ENCODE measurements around the gene LDLRAD3. TPM values are rescaled to one million over a fixed set of nuclear protein-coding genes. Genes with fewer than 3 reads are reported as not detected.
"Not testable (repeated sequence)": the region's sequence is repeated elsewhere in the genome, so short reads cannot be mapped to it uniquely, and the experiment has no call there.

LDLRAD3 gene
- total and polyA plus RNA-seq, 4 donors: 2.3 to 19.6 (median 10.8) TPM

DNA sequence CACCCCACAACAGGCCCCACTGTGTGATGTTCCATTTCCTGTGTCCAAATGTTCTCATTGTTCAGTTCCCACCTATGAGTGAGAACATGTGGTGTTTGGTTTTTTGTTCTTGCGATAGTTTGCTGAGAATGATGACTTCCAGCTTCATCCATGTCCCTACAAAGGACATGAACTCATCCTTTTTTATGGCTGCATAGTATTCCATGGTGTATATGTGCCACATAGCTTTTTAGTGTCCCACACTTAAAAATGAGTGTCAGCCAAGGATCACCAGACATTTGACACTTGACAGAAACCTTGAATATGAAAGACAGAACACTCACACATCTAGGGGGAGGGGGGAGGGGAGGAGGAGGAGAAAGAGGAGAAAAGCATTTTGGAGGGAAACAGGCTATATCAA lies 245.9 kb downstream of the LDLRAD3 start:
- intact Hi-C loops (cut with DNase I); H3K4me3 ChIP-seq (ENCODE audit: low read length in 2 of 2); H3K36me3 ChIP-seq (ENCODE audit: control insufficient read depth in 1 of 2, insufficient read depth in 2 of 2, low read length in 1 of 2); H3K27me3 ChIP-seq (ENCODE audit: control insufficient read depth in 1 of 2, insufficient read depth in 2 of 2, low read length in 1 of 2); ATAC-seq (ENCODE audit: low FRiP score); DNase-seq; H3K27ac ChIP-seq (ENCODE audit: low read depth in 1 of 2, low read length in 2 of 2); H3K4me1 ChIP-seq (ENCODE audit: control insufficient read depth in 1 of 2, insufficient read depth in 2 of 2, low read length in 2 of 2); H3K9me3 ChIP-seq (ENCODE audit: control insufficient read depth, low read length): not testable (repeated sequence)
- WGBS, 2 donors: 94 to 100% methylated on average over 1 of the region's 1 CpG

- intact Hi-C loops (cut with DNase I): no loop called here
- no peak overlapping the region for H3K4me3 ChIP-seq (ENCODE audit: low read length in 2 of 2)
- no peaks in the 10 kb centered on the region for H3K4me1 ChIP-seq (ENCODE audit: control insufficient read depth in 1 of 2, insufficient read depth in 2 of 2, low read length in 2 of 2)
- WGBS, 2 donors: 91 to 93% methylated on average over 5 of the region's 5 CpGs
- ATAC-seq (ENCODE audit: low FRiP score) (no peak), DNase-seq (no peak)
- no peaks in the 10 kb centered on the region for H3K36me3 ChIP-seq (ENCODE audit: control insufficient read depth in 1 of 2, insufficient read depth in 2 of 2, low read length in 1 of 2)
- H3K27ac ChIP-seq (ENCODE audit: low read depth in 1 of 2, low read length in 2 of 2): no peak overlapping the region
- no peaks in the 10 kb centered on the region for H3K27me3 ChIP-seq (ENCODE audit: control insufficient read depth in 1 of 2, insufficient read depth in 2 of 2, low read length in 1 of 2)
- H3K9me3 ChIP-seq (ENCODE audit: control insufficient read depth, low read length): no peaks in the 10 kb centered on the region
These were observed 248.1 kb downstream of the LDLRAD3 start for GRCh38 chr11:36191941-36192340.

DNA sequence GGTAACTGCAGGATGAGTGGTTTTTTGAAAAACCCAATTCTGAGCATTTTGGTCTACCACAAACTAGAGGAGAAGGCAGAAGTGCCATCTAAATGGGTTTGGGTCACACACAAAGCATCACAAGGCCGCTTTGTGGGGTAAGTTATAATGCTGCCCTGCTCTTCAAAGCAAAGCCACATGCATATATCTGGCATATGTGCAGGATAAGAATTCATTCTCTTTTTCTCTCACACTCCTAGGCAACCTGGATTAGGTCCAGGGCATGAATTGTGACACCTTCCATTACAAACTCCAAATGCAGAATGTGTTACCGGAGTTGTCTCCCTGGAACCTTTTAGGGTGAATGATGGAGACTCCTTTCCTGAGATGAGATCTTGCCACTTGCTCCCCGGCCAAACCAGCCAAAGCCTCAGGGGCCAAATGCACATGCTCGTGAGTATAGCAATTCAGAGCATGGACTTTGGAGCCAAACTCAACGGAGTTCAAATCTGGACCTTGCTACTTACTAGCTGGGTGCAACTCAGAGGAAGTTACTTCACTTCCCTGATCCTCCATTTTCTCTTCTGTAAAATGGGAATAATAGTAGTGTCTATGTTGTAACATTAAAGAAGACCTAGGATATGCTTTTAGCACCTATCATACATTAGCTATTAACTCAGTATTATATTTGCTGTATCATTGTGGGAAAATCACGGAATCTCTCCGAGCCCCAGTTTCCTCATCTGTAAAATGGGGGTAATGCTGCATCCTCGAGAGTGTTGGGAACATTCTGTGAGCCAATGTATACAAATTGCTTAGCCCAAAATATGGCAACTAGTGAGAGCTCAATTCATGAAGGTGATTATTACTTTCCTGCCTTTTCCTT lies 248.8 kb downstream of the LDLRAD3 start:
- H3K36me3 ChIP-seq (ENCODE audit: control insufficient read depth in 1 of 2, insufficient read depth in 2 of 2, low read length in 1 of 2): no peaks in the 10 kb centered on the region
- DNase-seq: no peak
- H3K4me1 ChIP-seq (ENCODE audit: control insufficient read depth in 1 of 2, insufficient read depth in 2 of 2, low read length in 2 of 2): no peaks in the 10 kb centered on the region
- H3K27ac ChIP-seq (ENCODE audit: low read depth in 1 of 2, low read length in 2 of 2): no peak overlapping the region
- no peaks in the 10 kb centered on the region for H3K9me3 ChIP-seq (ENCODE audit: control insufficient read depth, low read length)
- ATAC-seq (ENCODE audit: low FRiP score): no peak
- WGBS, 2 donors: 90 to 95% methylated on average over 8 of the region's 8 CpGs
- intact Hi-C loops (cut with DNase I): no loop called here
- no peak overlapping the region for H3K4me3 ChIP-seq (ENCODE audit: low read length in 2 of 2)
- no peaks in the 10 kb centered on the region for H3K27me3 ChIP-seq (ENCODE audit: control insufficient read depth in 1 of 2, insufficient read depth in 2 of 2, low read length in 1 of 2)

DNA sequence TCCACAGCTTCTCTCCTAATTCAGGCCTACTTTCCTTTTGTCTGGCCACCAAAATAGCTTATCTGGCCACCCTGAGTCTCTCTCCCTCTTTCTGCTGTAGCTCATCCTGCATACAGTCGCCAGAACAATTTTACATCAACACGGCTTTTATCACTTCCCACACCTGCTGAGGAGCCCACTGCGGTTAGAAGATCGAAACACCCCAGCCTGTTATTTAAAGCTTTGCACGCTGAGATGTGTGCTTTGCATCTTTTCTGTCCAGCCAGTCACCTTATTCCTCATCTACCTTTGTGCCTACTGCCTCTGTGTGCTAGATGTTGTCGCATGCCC lies 249.4 kb downstream of the LDLRAD3 start:
- Histone ChIP-seq H3K9me3 (ENCODE audit: control insufficient read depth, low read length) (no peaks in the 10 kb centered on the region), H3K27ac (ENCODE audit: low read depth in 1 of 2, low read length in 2 of 2) (no peak overlapping the region), H3K4me1 (ENCODE audit: control insufficient read depth in 1 of 2, insufficient read depth in 2 of 2, low read length in 2 of 2) (no peaks in the 10 kb centered on the region), H3K27me3 (ENCODE audit: control insufficient read depth in 1 of 2, insufficient read depth in 2 of 2, low read length in 1 of 2) (no peaks in the 10 kb centered on the region), H3K36me3 (ENCODE audit: control insufficient read depth in 1 of 2, insufficient read depth in 2 of 2, low read length in 1 of 2) (no peaks in the 10 kb centered on the region), H3K4me3 (ENCODE audit: low read length in 2 of 2) (no peak overlapping the region)
- intact Hi-C loops (cut with DNase I): no loop called here
- ATAC-seq (ENCODE audit: low FRiP score) (no peak), DNase-seq (no peak)
- 97% methylated on average over 6 of the region's 6 CpGs for WGBS, 2 donors

- H3K36me3 ChIP-seq (ENCODE audit: control insufficient read depth in 1 of 2, insufficient read depth in 2 of 2, low read length in 1 of 2): no peaks in the 10 kb centered on the region
- intact Hi-C loops (cut with DNase I): no loop called here
- no peaks in the 10 kb centered on the region for H3K4me1 ChIP-seq (ENCODE audit: control insufficient read depth in 1 of 2, insufficient read depth in 2 of 2, low read length in 2 of 2)
- H3K9me3 ChIP-seq (ENCODE audit: control insufficient read depth, low read length): no peaks in the 10 kb centered on the region
- ATAC-seq (ENCODE audit: low FRiP score) (no peak), DNase-seq (no peak)
- WGBS, 2 donors: 19 to 29% methylated on average over 1 of the region's 1 CpG
- H3K27ac ChIP-seq (ENCODE audit: low read depth in 1 of 2, low read length in 2 of 2): no peak overlapping the region
- H3K27me3 ChIP-seq (ENCODE audit: control insufficient read depth in 1 of 2, insufficient read depth in 2 of 2, low read length in 1 of 2): no peaks in the 10 kb centered on the region
- H3K4me3 ChIP-seq (ENCODE audit: low read length in 2 of 2): no peak overlapping the region
These were observed 249.9 kb downstream of the LDLRAD3 start for GRCh38 chr11:36193721-36194120.

DNA sequence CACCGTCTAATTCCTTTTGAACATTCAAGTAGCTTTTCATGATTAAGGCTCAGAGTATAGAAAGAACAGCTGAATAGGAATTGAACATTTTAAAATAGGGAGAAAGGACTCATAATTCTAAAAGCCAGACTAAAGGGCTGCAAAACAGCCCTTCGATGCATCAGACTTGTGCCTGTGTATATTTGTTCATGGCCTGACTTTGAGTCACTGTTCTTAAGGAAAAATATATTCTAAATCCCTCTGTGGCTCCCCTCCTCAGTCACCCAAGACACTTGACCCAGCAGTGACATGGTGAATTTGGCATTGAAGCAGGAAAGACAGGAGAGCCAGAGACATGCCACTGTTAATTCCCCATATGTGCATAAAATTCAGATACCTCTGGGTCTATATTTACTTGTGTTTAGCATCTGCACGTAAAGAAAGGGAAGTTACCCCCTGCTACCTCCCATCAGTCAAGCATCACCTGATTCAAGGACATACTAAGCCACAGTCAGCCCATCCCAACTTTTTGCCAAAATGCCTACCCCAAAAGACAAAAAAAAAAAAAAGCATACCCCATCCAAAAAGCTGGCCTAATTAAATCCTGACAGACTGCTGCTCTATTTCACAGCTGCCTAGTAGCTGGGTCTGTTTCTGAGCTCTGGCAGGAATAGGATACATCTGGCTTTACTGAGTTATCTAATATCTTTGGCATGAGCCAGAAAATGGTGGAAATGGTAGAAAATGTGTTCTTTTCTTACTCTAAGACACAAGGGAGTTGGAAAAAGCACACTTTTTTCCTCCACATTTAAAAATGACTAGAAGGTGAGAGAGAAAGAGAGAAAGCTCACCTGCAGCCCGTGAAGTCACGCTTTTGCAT lies 251.9 kb downstream of the LDLRAD3 start:
- WGBS, 2 donors: 67% methylated on average over 5 of the region's 5 CpGs
- H3K4me1 ChIP-seq (ENCODE audit: control insufficient read depth in 1 of 2, insufficient read depth in 2 of 2, low read length in 2 of 2): no peaks in the 10 kb centered on the region
- no peaks in the 10 kb centered on the region for H3K9me3 ChIP-seq (ENCODE audit: control insufficient read depth, low read length)
- H3K36me3 ChIP-seq (ENCODE audit: control insufficient read depth in 1 of 2, insufficient read depth in 2 of 2, low read length in 1 of 2): no peaks in the 10 kb centered on the region
- no peak overlapping the region for H3K4me3 ChIP-seq (ENCODE audit: low read length in 2 of 2)
- ATAC-seq (ENCODE audit: low FRiP score) (no peak), DNase-seq (no peak)
- intact Hi-C loops (cut with DNase I): no loop called here
- H3K27me3 ChIP-seq (ENCODE audit: control insufficient read depth in 1 of 2, insufficient read depth in 2 of 2, low read length in 1 of 2): no peaks in the 10 kb centered on the region
- H3K27ac ChIP-seq (ENCODE audit: low read depth in 1 of 2, low read length in 2 of 2): no peak overlapping the region

- 38 to 42% methylated on average over 7 of the region's 7 CpGs for WGBS, 2 donors
- DNase-seq (no peak), ATAC-seq (ENCODE audit: low FRiP score) (peak; percentile 48)
- no peaks in the 10 kb centered on the region for H3K9me3 ChIP-seq (ENCODE audit: control insufficient read depth, low read length)
- intact Hi-C loops (cut with DNase I): no loop called here
- H3K27ac ChIP-seq (ENCODE audit: low read depth in 1 of 2, low read length in 2 of 2): no peak overlapping the region
- no peaks in the 10 kb centered on the region for H3K36me3 ChIP-seq (ENCODE audit: control insufficient read depth in 1 of 2, insufficient read depth in 2 of 2, low read length in 1 of 2)
- no peaks in the 10 kb centered on the region for H3K27me3 ChIP-seq (ENCODE audit: control insufficient read depth in 1 of 2, insufficient read depth in 2 of 2, low read length in 1 of 2)
- H3K4me1 ChIP-seq (ENCODE audit: control insufficient read depth in 1 of 2, insufficient read depth in 2 of 2, low read length in 2 of 2): no peaks in the 10 kb centered on the region
- no peak overlapping the region for H3K4me3 ChIP-seq (ENCODE audit: low read length in 2 of 2)
These were observed 252.6 kb downstream of the LDLRAD3 start for GRCh38 chr11:36196411-36196998.

GRCh38 chr11:36201411-36201810 lies 257.5 kb downstream of the LDLRAD3 start:
- H3K27ac ChIP-seq (ENCODE audit: low read depth in 1 of 2, low read length in 2 of 2): no peak overlapping the region
- no peak overlapping the region for H3K4me3 ChIP-seq (ENCODE audit: low read length in 2 of 2)
- no peaks in the 10 kb centered on the region for H3K36me3 ChIP-seq (ENCODE audit: control insufficient read depth in 1 of 2, insufficient read depth in 2 of 2, low read length in 1 of 2)
- no peak for DNase-seq
- no peaks in the 10 kb centered on the region for H3K4me1 ChIP-seq (ENCODE audit: control insufficient read depth in 1 of 2, insufficient read depth in 2 of 2, low read length in 2 of 2)
- no peaks in the 10 kb centered on the region for H3K9me3 ChIP-seq (ENCODE audit: control insufficient read depth, low read length)
- 98 to 99% methylated on average over 3 of the region's 3 CpGs for WGBS, 2 donors
- intact Hi-C loops (cut with DNase I): no loop called here
- H3K27me3 ChIP-seq (ENCODE audit: control insufficient read depth in 1 of 2, insufficient read depth in 2 of 2, low read length in 1 of 2): no peaks in the 10 kb centered on the region
- ATAC-seq (ENCODE audit: low FRiP score): no peak
